ENCODE data around the gene FBL. TPM values are rescaled to one million over a fixed set of nuclear protein-coding genes. Genes with fewer than 3 reads are reported as not detected.
A peak's percentile ranks its signal among the peaks of the same experiment; 100 is the strongest.
"Not testable (repeated sequence)": the region's sequence is repeated elsewhere in the genome, so short reads cannot be mapped to it uniquely, and the experiment has no call there.

The FBL gene
- polyA plus RNA-seq, 2 of the 4 experiments (the other 2 are of a cell fraction): 716 to 1,141 TPM

GRCh38 chr19:39878398-39878797, 32.2 kb upstream of the FBL start:
- no peak for TF ChIP-seq E2F6 (IDR thresholded peaks at IDR 0.05; ENCODE audit: borderline replicate concordance, low read depth)
- peak; percentile 75; the same call in 1 of the 2 replicates for TF ChIP-seq ZNF302 (CRISPR knock-in tag; IDR thresholded peaks at IDR 0.05)
- DNase-seq (ENCODE audit: low read depth in 1 of 2, low spot score in 1 of 2) (no peak), ATAC-seq (peak; percentile 11 to 17; a peak in 4 of 6 replicates), FAIRE-seq (peak; percentile 78)
- POLR2A ChIA-PET: interaction anchor here (0.5 kb wide), 2 partner anchors 103 to 279 kb away, joined by 3 to 5 read pairs; no protein-coding TSS in a partner anchor
- WGBS (ENCODE audit: missing lambda C conversion rate): 84% methylated on average over 1 of the region's 1 CpG
- H3K9me3 ChIP-seq: no peaks in the 10 kb centered on the region
- no peak overlapping the region for H3K4me2 ChIP-seq
- no peaks in the 10 kb centered on the region for H3K4me1 ChIP-seq
- H3K27ac ChIP-seq: no peak overlapping the region
- CTCF ChIA-PET: interaction anchor here (0.6 to 2.5 kb wide), 10 partner anchors 14 to 1477 kb away, joined by 3 to 40 read pairs (median 4); partner anchors contain the start of gene PSMC4
- no peak overlapping the region for H3K4me3 ChIP-seq

GRCh38 chr19:39877982-39878381, 31.8 kb upstream of the FBL start:
- H3K4me3 ChIP-seq; H3K4me1 ChIP-seq; H3K9me3 ChIP-seq; H3K4me2 ChIP-seq; FAIRE-seq; DNase-seq (ENCODE audit: low read depth in 1 of 2, low spot score in 1 of 2); H3K27ac ChIP-seq; POLR2A ChIA-PET: not testable (repeated sequence)
- 89% methylated on average over 16 of the region's 17 CpGs for WGBS (ENCODE audit: missing lambda C conversion rate)
- CTCF ChIA-PET: interaction anchor here (1.2 to 2.5 kb wide), 4 partner anchors 14 to 262 kb away, joined by 3 to 40 read pairs (median 8); partner anchors contain the start of gene PSMC4
- peak; percentile 2 to 4; a peak in 3 of 6 replicates for ATAC-seq

- not testable (repeated sequence) for ATAC-seq
Observed at GRCh38 chr19:39877488-39877887, 31.3 kb upstream of the FBL start.

GRCh38 chr19:39876486-39876885, 30.3 kb upstream of the FBL start:
- FAIRE-seq, ATAC-seq, POLR2A ChIA-PET: not testable (repeated sequence)

More at GRCh38 chr19:39877488-39877887, 31.3 kb upstream of the FBL start:
- WGBS (ENCODE audit: missing lambda C conversion rate): 85% methylated on average over 6 of the region's 14 CpGs
- FAIRE-seq; CTCF ChIA-PET; H3K4me1 ChIP-seq; H3K4me2 ChIP-seq; H3K9me3 ChIP-seq; POLR2A ChIA-PET; DNase-seq (ENCODE audit: low read depth in 1 of 2, low spot score in 1 of 2); H3K27ac ChIP-seq; H3K4me3 ChIP-seq: not testable (repeated sequence)

GRCh38 chr19:39875401-39875864, 29.3 kb upstream of the FBL start:
- H3K4me1 ChIP-seq; POLR2A ChIA-PET; FAIRE-seq; H3K4me2 ChIP-seq; H3K27ac ChIP-seq; H3K4me3 ChIP-seq; DNase-seq (ENCODE audit: low read depth in 1 of 2, low spot score in 1 of 2); ATAC-seq; H3K9me3 ChIP-seq: not testable (repeated sequence)
- CTCF ChIA-PET: interaction anchor here (1.0 to 2.0 kb wide), 2 partner anchors 18 to 32 kb away, joined by 3 to 5 read pairs; no protein-coding TSS in a partner anchor
- WGBS (ENCODE audit: missing lambda C conversion rate): 91% methylated on average over 29 of the region's 43 CpGs

More at GRCh38 chr19:39876486-39876885, 30.3 kb upstream of the FBL start:
- H3K4me3 ChIP-seq; DNase-seq (ENCODE audit: low read depth in 1 of 2, low spot score in 1 of 2); H3K4me2 ChIP-seq; H3K9me3 ChIP-seq; H3K4me1 ChIP-seq; H3K27ac ChIP-seq: not testable (repeated sequence)
- 91% methylated on average over 2 of the region's 11 CpGs for WGBS (ENCODE audit: missing lambda C conversion rate)
- CTCF ChIA-PET: interaction anchor here (2.0 kb wide), 1 partner anchor 33 kb away, joined by 5 read pairs; no protein-coding TSS in a partner anchor

- TF ChIP-seq EHMT2 (IDR thresholded peaks at IDR 0.05; ENCODE audit: low read depth) (no peak), MYC (IDR thresholded peaks at IDR 0.05; ENCODE audit: borderline replicate concordance, low read length) (no peak), NFE2L2 (conservative IDR thresholded peaks at IDR 0.05; ENCODE audit: low read length) (no peak), CHD2 (IDR thresholded peaks at IDR 0.05; ENCODE audit: low read length, partially characterized antibody) (no peak), ZFP36 (IDR thresholded peaks at IDR 0.05; ENCODE audit: borderline replicate concordance, partially characterized antibody) (no peak), ZNF302 (CRISPR knock-in tag; IDR thresholded peaks at IDR 0.05) (no peak), KDM5A (IDR thresholded peaks at IDR 0.05) (no peak), JUN (IDR thresholded peaks at IDR 0.05) (no peak), TP53 (CRISPR knock-in tag; IDR thresholded peaks at IDR 0.05) (no peak), RCOR1 (IDR thresholded peaks at IDR 0.05; ENCODE audit: low read depth, low read length) (no peak), CTCF (IDR thresholded peaks at IDR 0.05) (no peak), ATOH8 (CRISPR knock-in tag; IDR thresholded peaks at IDR 0.05; ENCODE audit: low read depth) (no peak), POLR2A (IDR thresholded peaks at IDR 0.05; ENCODE audit: low read length) (no peak), CEBPB (IDR thresholded peaks at IDR 0.05) (no peak)
- H3K4me3 ChIP-seq: no peak overlapping the region
- 84% methylated on average over 1 of the region's 1 CpG for WGBS (ENCODE audit: missing lambda C conversion rate)
- FAIRE-seq (no peak), ATAC-seq (no peak), DNase-seq (ENCODE audit: low read depth in 1 of 2, low spot score in 1 of 2) (no peak)
- H3K4me1 ChIP-seq: no peaks in the 10 kb centered on the region
- H3K27ac ChIP-seq: no peak overlapping the region
- no peaks in the 10 kb centered on the region for H3K9me3 ChIP-seq
- ChIA-PET POLR2A (no interaction called here), CTCF (interaction anchor here (1.0 to 2.0 kb wide), 2 partner anchors 17 to 31 kb away, joined by 3 to 5 read pairs; no protein-coding TSS in a partner anchor)
- no peak overlapping the region for H3K4me2 ChIP-seq
Observed at GRCh38 chr19:39874404-39874803, 28.2 kb upstream of the FBL start.

Data from A549 (cell line).